GM23338 (cell line): ENCODE data around the gene WIPI1.

Source experiments
- CREB1 ChIP-seq: fragments of 250-450 bp; sonication (Bioruptor Pico); IDR thresholded peaks from 2 replicates; pipeline ENCODE4 v1.5.0; 2020; ENCODE audit warnings: low read depth, mild to moderate bottlenecking, moderate library complexity
- EZH2 ChIP-seq: fragments of 200-600 bp; sonication (generic); IDR thresholded peaks from one replicate; pipeline ENCODE4 v1.8.0; 2017; ENCODE audit warnings: antibody characterized with exemption, mild to moderate bottlenecking, low read depth; ENCODE audit not compliant: unreplicated experiment
- EZH2phosphoT487 ChIP-seq: fragments of 200-600 bp; sonication (generic); IDR thresholded peaks from one replicate; pipeline ENCODE4 v1.8.1; 2018; ENCODE audit warnings: antibody characterized with exemption; ENCODE audit not compliant: unreplicated experiment
- POLR2AphosphoS5 ChIP-seq: IDR thresholded peaks from 2 replicates; pipeline ENCODE4 v1.6.1; 2016; ENCODE audit warnings: antibody characterized with exemption, low read depth
- ZNF114 ChIP-seq: fragments of 250-450 bp; sonication (Bioruptor Pico); IDR thresholded peaks from 2 replicates; pipeline ENCODE4 v1.5.0; 2020; ENCODE audit warnings: mild to moderate bottlenecking, moderate library complexity
- ZNF331 ChIP-seq: fragments of 250-450 bp; sonication (Bioruptor Pico); IDR thresholded peaks from 2 replicates; pipeline ENCODE4 v1.5.0; 2020; ENCODE audit warnings: low read depth, mild to moderate bottlenecking, moderate library complexity
- TF ChIP-seq, protein P1 (sequence below), 2 experiments: fragments of 200-600 bp in 1 of 2; sonication (generic) in 1 of 2; conservative IDR thresholded peaks; 2 replicates each; pipeline versions ENCODE4 v1.5.1 to v1.6.1; 2016 to 2017; ENCODE audit warnings: antibody characterized with exemption in 2 of 2, low read depth in 2 of 2, mild to moderate bottlenecking in 2 of 2, moderate library complexity in 1 of 2
- TF ChIP-seq, protein P2 (sequence below): IDR thresholded peaks from one replicate; pipeline ENCODE4 v1.6.1; 2018; ENCODE audit warnings: antibody characterized with exemption; ENCODE audit not compliant: unreplicated experiment
- TF ChIP-seq, protein P3 (sequence below): IDR thresholded peaks from 2 replicates; pipeline ENCODE4 v1.6.1; 2016; ENCODE audit warnings: antibody characterized with exemption

DNA sequence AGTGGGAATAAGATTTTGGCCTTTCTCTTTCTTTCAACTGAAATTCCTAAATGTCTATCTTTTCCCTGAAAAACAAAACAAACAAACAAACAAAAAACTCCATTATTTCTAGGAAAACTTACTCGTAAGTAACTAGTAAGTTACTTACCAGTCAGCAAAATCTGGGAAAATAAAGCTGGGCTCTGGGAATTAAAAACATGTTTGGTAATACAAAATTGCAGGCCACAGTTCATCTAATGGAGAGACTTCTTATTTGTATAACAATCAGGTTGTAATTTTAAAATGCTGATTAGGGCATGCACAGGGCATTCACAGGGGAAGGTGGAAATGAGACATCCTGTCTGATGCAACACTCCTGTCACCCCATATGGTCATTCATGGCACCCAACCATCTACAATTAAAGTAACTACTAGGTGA, 3.8 kb upstream of the WIPI1 start:
- TF ChIP-seq, protein P1, sequence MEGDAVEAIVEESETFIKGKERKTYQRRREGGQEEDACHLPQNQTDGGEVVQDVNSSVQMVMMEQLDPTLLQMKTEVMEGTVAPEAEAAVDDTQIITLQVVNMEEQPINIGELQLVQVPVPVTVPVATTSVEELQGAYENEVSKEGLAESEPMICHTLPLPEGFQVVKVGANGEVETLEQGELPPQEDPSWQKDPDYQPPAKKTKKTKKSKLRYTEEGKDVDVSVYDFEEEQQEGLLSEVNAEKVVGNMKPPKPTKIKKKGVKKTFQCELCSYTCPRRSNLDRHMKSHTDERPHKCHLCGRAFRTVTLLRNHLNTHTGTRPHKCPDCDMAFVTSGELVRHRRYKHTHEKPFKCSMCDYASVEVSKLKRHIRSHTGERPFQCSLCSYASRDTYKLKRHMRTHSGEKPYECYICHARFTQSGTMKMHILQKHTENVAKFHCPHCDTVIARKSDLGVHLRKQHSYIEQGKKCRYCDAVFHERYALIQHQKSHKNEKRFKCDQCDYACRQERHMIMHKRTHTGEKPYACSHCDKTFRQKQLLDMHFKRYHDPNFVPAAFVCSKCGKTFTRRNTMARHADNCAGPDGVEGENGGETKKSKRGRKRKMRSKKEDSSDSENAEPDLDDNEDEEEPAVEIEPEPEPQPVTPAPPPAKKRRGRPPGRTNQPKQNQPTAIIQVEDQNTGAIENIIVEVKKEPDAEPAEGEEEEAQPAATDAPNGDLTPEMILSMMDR (conservative IDR thresholded peaks at IDR 0.05; ENCODE audit: low read depth in 2 of 2), result no peak
- TF ChIP-seq POLR2AphosphoS5, result no peak
- TF ChIP-seq EZH2phosphoT487, result no peak
- TF ChIP-seq CREB1, result no peak
- TF ChIP-seq EZH2, result no peak
- no peak for TF ChIP-seq ZNF331
- TF ChIP-seq, protein P2, sequence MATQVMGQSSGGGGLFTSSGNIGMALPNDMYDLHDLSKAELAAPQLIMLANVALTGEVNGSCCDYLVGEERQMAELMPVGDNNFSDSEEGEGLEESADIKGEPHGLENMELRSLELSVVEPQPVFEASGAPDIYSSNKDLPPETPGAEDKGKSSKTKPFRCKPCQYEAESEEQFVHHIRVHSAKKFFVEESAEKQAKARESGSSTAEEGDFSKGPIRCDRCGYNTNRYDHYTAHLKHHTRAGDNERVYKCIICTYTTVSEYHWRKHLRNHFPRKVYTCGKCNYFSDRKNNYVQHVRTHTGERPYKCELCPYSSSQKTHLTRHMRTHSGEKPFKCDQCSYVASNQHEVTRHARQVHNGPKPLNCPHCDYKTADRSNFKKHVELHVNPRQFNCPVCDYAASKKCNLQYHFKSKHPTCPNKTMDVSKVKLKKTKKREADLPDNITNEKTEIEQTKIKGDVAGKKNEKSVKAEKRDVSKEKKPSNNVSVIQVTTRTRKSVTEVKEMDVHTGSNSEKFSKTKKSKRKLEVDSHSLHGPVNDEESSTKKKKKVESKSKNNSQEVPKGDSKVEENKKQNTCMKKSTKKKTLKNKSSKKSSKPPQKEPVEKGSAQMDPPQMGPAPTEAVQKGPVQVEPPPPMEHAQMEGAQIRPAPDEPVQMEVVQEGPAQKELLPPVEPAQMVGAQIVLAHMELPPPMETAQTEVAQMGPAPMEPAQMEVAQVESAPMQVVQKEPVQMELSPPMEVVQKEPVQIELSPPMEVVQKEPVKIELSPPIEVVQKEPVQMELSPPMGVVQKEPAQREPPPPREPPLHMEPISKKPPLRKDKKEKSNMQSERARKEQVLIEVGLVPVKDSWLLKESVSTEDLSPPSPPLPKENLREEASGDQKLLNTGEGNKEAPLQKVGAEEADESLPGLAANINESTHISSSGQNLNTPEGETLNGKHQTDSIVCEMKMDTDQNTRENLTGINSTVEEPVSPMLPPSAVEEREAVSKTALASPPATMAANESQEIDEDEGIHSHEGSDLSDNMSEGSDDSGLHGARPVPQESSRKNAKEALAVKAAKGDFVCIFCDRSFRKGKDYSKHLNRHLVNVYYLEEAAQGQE, result no peak
- TF ChIP-seq, protein P3, sequence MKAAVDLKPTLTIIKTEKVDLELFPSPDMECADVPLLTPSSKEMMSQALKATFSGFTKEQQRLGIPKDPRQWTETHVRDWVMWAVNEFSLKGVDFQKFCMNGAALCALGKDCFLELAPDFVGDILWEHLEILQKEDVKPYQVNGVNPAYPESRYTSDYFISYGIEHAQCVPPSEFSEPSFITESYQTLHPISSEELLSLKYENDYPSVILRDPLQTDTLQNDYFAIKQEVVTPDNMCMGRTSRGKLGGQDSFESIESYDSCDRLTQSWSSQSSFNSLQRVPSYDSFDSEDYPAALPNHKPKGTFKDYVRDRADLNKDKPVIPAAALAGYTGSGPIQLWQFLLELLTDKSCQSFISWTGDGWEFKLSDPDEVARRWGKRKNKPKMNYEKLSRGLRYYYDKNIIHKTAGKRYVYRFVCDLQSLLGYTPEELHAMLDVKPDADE, result no peak
- no peak for TF ChIP-seq ZNF114 (CRISPR knock-in tag)
